ENCODE measurements around the gene FNDC10.
"Not testable (repeated sequence)": the region's sequence is repeated elsewhere in the genome, so short reads cannot be mapped to it uniquely, and the experiment has no call there.

DNA sequence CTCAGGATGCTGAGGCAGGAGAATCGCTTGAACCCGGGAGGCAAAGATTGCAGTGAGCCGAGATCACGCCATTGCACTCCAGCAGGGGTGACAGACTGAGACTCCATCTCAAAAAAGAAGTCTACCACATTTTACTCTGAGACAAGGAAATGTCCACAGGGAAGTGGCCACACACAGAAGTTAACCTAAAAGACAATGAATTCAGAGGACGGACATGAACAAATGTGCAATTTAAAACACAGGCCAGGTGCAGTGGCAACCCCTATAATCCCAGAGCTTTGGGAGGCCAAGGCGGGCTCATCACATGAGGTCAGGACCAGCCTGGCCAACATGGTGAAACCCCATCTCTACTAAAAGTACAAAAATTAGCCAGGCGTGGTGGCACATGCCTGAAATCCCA lies 42.2 kb downstream of the FNDC10 start:
- not testable (repeated sequence) for TF ChIP-seq CTCF (IDR thresholded peaks at IDR 0.05; ENCODE audit: low read length); EZH2 (IDR thresholded peaks at IDR 0.05; ENCODE audit: borderline replicate concordance, low read length)

Measured in OCI-LY1 (cell line).